ENCODE data around the gene ARGLU1. TPM values are rescaled to one million over a fixed set of nuclear protein-coding genes. Genes with fewer than 3 reads are reported as not detected.
A peak's percentile ranks its signal among the peaks of the same experiment; 100 is the strongest.

Gene ARGLU1
- total RNA-seq, 1 donor from 2014 or later, result 122 TPM

DNA sequence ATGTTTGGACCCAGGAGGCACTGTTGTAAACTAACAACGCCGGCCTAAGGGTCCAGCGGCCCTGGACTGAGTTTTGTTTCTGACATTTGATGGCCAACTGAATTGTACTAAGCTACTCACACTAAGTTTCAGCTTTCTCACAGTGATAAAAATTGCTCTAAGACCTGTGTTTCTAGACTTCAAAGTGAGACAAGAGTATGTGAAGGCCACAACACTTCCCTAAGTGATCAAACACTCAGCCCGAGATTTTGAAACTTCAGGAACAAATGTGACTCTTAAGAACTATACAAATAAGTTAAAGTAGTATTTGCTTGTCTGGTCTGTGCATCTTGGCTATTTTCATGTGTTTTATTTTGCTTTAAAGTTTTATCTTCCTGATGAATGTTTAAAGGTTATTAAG is 62.6 kb downstream of the ARGLU1 start:
- intact Hi-C loops (cut with DNase I), result no loop called here

DNA sequence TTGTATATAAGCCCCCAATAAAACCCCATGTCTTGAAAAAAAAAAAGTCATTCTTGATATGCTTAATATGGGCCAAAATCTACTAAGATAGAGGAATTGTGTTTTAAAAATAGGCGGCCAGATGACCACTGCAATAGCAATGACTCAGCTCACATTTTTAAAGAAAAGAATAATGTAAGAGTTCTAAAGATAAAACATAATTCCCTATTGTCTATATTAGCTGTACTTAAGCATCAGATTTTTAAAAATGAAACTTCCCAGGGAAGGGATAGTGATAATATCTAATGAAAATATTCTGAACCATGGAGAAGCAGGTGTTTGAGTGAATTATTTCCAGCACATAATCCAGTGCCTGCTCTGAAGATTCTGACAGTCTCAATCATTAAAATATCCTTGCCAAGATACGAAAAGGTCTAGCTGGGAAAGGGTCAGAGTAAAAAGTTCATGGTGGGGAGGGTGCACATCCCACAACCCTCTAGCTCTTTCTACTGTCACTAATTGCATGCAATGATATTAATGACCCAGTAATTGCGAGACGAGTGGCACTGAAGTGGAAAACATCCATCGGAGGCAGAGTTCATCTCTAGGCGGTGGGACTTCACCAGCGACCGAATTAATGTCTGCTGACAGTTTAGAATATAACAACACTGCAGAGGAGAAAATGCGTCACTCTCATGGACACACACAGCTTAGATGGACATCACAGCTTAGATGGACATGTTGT is 64.0 kb downstream of the ARGLU1 start:
- intact Hi-C loops (cut with DNase I), result no loop called here
- no peak for ATAC-seq
- DNase-seq, result no peak
- TF ChIP-seq, protein P1, sequence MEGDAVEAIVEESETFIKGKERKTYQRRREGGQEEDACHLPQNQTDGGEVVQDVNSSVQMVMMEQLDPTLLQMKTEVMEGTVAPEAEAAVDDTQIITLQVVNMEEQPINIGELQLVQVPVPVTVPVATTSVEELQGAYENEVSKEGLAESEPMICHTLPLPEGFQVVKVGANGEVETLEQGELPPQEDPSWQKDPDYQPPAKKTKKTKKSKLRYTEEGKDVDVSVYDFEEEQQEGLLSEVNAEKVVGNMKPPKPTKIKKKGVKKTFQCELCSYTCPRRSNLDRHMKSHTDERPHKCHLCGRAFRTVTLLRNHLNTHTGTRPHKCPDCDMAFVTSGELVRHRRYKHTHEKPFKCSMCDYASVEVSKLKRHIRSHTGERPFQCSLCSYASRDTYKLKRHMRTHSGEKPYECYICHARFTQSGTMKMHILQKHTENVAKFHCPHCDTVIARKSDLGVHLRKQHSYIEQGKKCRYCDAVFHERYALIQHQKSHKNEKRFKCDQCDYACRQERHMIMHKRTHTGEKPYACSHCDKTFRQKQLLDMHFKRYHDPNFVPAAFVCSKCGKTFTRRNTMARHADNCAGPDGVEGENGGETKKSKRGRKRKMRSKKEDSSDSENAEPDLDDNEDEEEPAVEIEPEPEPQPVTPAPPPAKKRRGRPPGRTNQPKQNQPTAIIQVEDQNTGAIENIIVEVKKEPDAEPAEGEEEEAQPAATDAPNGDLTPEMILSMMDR (IDR thresholded peaks at IDR 0.05), result no peak
- Histone ChIP-seq H3K4me1 (peaks cover 12% of the 10 kb centered on the region), H3K9me3 (no peaks in the 10 kb centered on the region), H3K4me3 (no peak overlapping the region), H3K36me3 (no peaks in the 10 kb centered on the region), H3K27me3 (no peaks in the 10 kb centered on the region), H3K27ac (no peak overlapping the region)

More for the DNA sequence above, 62.6 kb downstream of the ARGLU1 start:
- TF ChIP-seq, protein P1 (IDR thresholded peaks at IDR 0.05), result no peak
- DNase-seq (no peak), ATAC-seq (peak; percentile 64)
- H3K9me3 ChIP-seq, result no peaks in the 10 kb centered on the region
- no peak overlapping the region for H3K27ac ChIP-seq
- no peaks in the 10 kb centered on the region for H3K27me3 ChIP-seq
- H3K4me1 ChIP-seq, result peaks cover 10% of the 10 kb centered on the region
- H3K36me3 ChIP-seq, result no peaks in the 10 kb centered on the region
- H3K4me3 ChIP-seq, result no peak overlapping the region

DNA sequence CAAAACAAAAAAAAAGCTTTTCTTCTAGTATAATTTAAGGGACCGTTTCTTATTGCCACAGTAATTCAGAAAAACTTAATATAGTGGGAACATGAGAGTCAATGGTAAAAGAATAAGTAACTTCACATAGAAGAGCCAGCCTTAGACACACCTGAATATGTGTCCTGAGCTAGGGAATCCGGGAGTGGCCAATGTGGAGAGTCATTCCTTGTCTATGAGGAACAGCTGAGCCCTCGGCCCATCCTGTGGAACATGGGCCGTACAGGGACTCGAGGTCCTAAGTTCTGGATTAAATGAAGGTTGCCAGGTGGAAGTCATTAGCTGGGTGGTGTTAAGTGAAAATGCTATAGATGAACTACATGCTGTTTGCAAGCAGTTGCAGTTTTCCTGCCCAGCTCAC is 64.7 kb downstream of the ARGLU1 start:
- no peaks in the 10 kb centered on the region for H3K36me3 ChIP-seq
- H3K9me3 ChIP-seq, result no peaks in the 10 kb centered on the region
- intact Hi-C loops (cut with DNase I), result no loop called here
- TF ChIP-seq, protein P1 (IDR thresholded peaks at IDR 0.05), result no peak
- DNase-seq, result no peak
- ATAC-seq, result peak; percentile 61
- H3K27ac ChIP-seq, result no peak overlapping the region
- H3K4me3 ChIP-seq, result no peak overlapping the region
- H3K27me3 ChIP-seq, result no peaks in the 10 kb centered on the region
- H3K4me1 ChIP-seq, result peaks cover 18% of the 10 kb centered on the region

DNA sequence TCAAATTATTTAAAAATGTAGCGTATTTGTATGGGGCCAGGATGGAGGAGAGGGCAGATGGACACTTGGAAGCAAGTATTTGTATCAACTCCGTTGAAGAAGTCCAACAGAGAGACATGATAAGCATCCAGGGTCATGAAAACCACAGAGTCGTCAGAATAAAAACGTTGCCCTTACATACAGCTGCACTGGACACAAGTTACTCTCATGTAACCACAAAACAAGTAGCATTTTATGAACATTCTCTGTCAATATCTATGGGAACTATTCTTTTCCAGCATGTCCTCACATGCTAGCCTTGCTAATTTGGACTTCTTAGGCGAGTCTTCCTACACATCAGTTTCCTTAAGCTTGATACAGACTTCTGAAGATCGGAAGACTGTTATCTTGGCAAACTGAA is 67.5 kb downstream of the ARGLU1 start:
- Histone ChIP-seq H3K36me3 (no peaks in the 10 kb centered on the region), H3K4me3 (no peak overlapping the region), H3K27me3 (no peaks in the 10 kb centered on the region), H3K9me3 (no peaks in the 10 kb centered on the region), H3K4me1 (peaks cover 18% of the 10 kb centered on the region), H3K27ac (no peak overlapping the region)
- no peak for ATAC-seq
- TF ChIP-seq, protein P1 (IDR thresholded peaks at IDR 0.05), result no peak
- no peak for DNase-seq
- intact Hi-C loops (cut with DNase I), result no loop called here

DNA sequence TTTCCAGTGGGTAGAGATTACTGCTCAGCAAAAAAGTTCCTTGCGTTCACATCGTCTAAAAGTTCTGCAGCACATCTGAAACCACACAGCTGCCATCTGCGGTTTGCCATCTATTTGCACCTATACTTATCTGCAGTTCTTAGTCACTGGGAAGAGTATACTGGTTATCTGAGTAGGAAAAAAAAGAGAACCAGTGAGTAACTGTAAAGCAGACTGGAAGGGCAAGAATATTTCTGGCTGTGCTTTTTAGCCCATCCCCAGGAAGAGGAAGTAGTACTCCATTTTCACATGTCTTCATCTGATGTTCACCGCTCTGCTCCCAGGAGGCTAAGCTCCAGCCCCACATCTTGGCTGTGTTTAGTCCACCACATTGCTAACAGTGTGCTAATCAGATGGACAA is 68.0 kb downstream of the ARGLU1 start:
- DNase-seq (no peak), ATAC-seq (no peak)
- Histone ChIP-seq H3K27ac (no peak overlapping the region), H3K4me1 (peaks cover 15% of the 10 kb centered on the region), H3K4me3 (no peak overlapping the region), H3K27me3 (no peaks in the 10 kb centered on the region), H3K36me3 (no peaks in the 10 kb centered on the region), H3K9me3 (no peaks in the 10 kb centered on the region)
- intact Hi-C loops (cut with DNase I), result no loop called here
- TF ChIP-seq, protein P1 (IDR thresholded peaks at IDR 0.05), result no peak

Data from upper lobe of right lung (tissue), 1 donor.